NT2/D1 (cell line): ENCODE results near the gene GRK5.

Experiments
- SUZ12 ChIP-seq: IDR thresholded peaks from 2 replicates; pipeline ENCODE4 v1.6.1; 2011; ENCODE audit not compliant: insufficient read length, insufficient read depth; ENCODE audit errors: extremely low read depth
- YY1 ChIP-seq: IDR thresholded peaks from 2 replicates; pipeline ENCODE4 v1.6.1; 2011; ENCODE audit not compliant: insufficient read length, insufficient read depth
- ZNF274 ChIP-seq: IDR thresholded peaks from 2 replicates; pipeline ENCODE4 v1.6.1; 2011; ENCODE audit warnings: mild to moderate bottlenecking, low read depth, low read length

DNA sequence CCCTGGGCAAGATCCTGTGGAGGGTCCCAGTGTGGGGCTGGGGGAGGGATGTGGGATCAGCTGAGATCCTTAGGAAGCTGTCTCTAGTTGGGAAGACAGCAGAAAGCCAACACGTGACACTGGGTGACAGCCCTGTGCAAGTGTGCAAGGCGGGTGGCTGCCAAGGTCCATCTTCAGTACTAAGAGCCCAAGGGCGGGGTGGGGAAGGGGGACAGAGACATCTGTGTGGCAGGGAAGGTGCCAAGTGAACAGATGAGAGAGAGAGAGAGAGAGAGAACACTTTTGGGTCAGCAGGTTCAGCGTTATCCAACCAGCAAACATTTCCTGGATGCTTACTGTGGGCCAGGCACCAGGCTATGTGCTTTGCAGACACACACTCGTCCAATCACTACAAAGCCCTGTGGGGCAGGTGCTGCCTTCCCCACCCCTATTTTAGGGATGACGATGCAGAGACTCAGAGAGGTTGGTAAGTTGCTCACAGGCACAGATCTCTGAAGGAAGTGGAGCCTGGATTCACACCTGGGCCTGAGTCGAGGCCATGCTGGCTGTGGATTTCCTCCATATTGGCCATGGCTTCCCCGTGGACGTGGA lies 135.7 kb downstream of the GRK5 start:
- no peak for TF ChIP-seq SUZ12
- TF ChIP-seq ZNF274 = no peak
- no peak for TF ChIP-seq YY1
